G401 (cell line): ENCODE results near the gene KCNQ5. TPM values are rescaled to one million over a fixed set of nuclear protein-coding genes. Genes with fewer than 3 reads are reported as not detected.

Experiments used
- DNase-seq: peaks from one replicate; pipeline ENCODE4 v3.0.0-alpha.2; 2015; ENCODE audit warnings: low spot score
- in situ Hi-C: cut with HindIII; loops from 2 replicates; pipeline ENCODE4 v1.10.0; 2016; ENCODE audit warnings: low sequenced_read_pairs, mixed read lengths
- total RNA-seq: library from RNA; depleted of rRNA; stranded (reverse); fragments of >200 nt; shearing (Covaris generic); gene quantifications from 2 replicates; pipeline ENCODE4 v1.2.3, GENCODE V29; 2014

KCNQ5 gene
- total RNA-seq, 1 experiment from 2014 or later: not detected

DNA sequence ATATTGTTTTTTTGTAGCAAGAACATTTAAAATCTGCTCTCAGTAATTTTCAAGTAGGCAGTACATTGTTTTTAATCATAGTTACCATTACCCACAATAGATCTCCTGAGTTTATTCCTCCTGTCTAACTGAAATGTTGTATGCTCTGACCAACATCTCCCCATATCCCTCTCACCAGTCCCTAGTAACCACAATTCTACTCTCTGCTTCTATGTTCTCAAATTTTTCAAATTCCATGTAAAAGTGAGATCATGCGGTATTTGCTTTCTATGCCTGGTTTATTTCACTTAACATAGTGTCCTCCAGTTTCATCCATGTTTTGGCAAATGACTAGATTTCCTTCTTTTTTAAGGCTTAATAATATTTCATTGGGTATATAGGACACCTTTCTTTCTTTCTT lies 300.5 kb downstream of the KCNQ5 start:
- DNase-seq: no peak

DNA sequence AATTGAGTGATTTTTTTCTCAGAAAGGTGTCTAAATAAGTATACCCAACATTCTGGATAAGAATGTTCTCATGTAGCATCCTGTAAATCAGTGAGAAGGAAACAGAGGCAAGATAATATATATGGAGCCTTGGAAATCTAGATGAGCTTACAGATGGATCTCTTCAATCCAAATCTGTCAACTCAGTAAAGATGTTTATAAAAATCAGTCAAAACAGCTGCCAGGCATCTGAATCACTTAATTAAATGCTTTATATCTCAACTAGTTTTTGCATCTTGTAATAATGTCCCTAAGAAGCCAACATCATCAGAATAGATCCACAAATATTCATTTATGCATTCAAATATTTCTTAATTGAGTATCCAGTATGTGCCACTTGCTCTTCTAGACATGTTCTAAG lies 303.3 kb downstream of the KCNQ5 start:
- DNase-seq: no peak
- in situ Hi-C loops: no loop called here

More for the DNA sequence above, 300.5 kb downstream of the KCNQ5 start:
- in situ Hi-C loops: no loop called here

DNA sequence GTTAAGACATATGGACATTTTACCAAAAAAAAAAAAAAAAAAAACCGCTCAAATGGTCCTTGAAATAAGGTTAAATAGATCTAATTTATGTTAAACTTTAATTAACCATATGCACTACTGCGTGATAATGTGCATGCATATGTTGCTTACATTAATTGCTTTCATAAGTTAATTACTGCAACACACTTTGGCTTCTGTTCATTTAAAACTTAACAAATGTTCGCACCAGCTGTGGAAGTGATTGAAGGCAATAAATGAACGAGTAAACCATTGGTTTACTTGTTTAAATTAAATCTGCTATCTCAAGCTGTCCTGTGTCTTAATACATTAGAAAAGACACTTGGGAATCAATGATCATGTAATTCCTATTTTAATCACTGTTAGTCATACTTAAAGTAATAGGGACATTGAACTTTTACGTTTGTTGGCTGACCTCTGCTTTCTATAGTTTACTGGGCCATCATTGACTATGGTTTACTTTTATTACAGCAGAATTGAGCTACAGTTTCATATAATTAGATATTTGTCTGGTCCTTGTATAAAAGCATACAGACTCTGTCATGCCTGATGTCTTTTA lies 308.8 kb downstream of the KCNQ5 start:
- in situ Hi-C loops: no loop called here
- DNase-seq: no peak

DNA sequence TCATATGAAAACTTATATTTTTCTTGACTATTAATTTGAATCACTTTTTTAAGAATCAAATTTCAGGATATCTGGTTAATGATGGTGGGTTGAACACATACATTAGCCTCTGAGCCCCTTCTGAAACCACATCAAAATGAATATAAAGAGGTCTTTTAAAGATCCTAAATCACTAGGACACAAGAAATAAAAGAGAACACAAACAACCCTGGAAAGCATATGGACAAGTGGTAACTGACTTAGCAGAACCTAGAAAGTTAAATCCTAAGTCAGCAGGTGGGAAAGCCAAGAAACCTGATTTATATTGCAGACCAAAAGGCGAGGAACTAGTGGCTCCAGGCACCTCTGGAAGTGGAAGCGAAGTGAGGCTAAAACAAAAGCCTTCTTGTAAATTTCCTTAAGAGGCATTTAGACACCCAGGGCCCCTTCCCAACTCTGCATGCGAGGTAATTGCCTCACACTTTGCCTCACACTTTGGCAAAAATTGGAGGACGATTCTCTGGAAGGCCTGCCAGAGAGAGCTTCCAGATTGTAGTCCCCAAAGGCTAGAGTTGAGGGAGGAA lies 309.5 kb downstream of the KCNQ5 start:
- no peak for DNase-seq
- in situ Hi-C loops: no loop called here

DNA sequence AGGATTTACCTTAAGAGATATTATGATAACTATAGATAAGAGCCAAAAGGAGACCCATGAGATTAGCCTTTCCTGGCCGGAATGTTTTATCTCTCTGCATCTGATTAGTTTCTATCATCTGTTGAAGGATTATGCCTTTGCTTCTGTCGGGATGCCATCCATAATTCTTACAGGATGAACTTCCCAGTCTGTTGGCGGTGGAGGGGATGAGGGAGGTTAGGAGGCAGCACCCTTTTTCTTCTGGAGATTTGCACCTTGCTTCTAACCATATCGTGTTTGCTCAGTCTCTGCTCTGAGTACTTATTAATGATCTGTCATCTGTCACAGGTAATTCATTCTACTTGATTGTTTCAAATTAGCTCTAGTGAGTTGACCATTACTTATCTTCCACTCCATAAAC lies 311.4 kb downstream of the KCNQ5 start:
- in situ Hi-C loops: no loop called here
- no peak for DNase-seq

DNA sequence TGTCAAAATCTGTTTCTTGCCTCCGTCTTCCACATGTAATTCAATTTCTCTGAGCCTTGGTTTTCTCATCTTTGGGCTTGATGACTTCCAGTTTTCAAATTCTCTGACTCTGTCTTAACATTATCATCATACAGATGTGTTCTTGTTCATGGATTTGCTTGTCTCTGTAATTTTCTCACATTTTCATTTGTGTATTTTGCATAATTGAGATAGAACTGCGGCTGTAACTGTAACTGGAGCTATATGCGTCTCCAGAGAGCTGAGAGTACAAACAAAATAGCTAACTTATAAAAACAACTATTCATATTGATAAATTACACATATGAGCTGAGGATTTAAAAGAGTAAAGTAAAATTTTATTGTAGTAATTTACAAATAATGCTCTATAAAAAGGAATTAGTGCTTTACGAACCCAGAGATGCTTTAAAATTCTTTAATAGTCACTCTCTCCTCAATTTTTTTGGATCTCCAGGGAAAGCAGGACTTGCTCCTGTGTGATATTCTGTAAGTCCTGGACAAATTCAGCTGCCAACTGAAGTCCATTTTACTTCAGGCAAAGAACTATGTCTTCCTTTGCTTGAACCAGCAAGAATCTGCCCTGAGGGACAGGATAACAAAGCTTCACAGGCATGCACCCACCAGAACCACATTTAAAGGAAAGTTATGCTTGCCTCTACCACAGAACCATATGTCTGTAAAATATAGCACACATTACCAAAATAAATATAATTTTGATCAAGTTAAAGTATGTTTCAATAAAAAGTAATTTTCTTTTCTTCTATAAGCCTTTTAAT lies 315.1 kb downstream of the KCNQ5 start:
- no peak for DNase-seq
- in situ Hi-C loops: no loop called here

DNA sequence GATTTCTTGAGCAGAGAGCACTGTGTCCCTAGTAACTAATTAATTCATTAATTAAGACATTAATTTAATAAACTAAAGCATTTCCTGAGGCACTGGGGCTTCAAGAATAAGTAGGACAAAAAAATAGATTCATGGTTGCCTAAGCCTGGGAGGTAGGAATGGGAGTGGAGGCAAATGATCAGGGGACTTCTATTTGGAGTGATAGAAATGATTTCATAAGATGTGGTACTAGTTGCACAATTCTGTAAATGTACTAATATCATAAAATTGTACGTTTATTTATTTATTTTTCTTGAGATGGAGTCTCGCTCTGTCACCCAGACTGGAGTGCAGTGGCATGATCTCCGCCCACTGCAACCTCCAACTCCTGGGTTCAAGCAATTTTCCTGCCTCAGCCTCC lies 316.2 kb downstream of the KCNQ5 start:
- DNase-seq: no peak
- in situ Hi-C loops: no loop called here

DNA sequence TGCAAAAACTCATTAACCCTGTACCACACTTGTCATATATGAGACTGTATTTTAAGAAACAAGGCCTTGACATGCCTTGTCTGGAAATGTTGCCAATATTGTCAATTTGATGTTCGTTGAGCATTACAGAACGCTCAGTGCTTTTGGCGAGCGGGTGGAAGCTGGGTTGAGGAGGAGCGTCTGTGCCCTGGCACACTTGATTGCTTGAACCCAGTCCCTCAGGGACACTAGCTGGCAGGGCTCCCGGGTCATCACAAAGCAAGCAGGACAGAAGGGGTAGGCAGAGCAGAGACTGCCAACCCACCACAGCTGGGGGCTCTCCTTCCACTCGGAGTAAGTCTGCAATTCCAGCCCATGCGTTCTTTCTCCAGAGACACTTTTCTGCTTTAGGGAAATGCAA lies 317.1 kb downstream of the KCNQ5 start:
- in situ Hi-C loops: no loop called here
- no peak for DNase-seq

DNA sequence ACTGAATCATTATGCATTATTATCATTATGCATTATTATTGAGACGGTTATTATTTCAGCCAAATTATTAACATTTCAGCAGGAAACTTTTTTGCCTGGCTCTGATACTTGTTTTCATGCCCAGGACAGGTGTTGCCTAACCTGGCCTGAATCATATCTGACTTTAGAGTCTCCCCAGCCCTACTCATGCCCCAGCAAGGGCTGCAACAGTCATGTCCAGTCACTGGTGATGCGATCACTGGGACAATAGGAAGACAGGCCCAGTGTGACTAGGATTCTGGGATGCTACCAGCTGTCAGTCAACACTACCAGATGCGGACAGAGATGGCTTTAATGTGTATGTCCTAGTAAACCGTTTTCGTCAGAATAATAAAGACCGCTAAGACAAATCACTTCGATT lies 318.4 kb downstream of the KCNQ5 start:
- DNase-seq: no peak

DNA sequence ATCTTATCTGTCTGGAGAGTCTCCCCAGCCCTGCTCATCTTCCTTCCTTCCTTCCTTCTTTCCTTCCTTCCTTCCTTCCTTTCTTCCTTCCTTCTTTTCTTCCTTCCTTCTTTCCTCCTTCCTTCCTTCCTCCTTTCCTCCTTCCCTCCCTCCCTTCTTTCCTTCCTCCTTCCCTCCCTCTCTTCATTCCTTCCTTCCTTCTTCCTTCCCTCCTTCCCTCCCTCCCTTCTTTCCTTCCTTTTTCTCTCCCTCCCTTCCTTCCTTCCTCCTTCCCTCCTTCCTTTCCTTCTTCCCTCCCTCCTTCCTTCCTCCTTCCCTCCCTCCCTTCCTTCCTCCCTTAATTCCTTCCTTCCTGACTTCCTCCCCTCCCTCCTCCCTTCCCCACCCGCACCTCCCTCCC lies 319.4 kb downstream of the KCNQ5 start:
- DNase-seq: no peak
- in situ Hi-C loops: no loop called here

More for the DNA sequence above, 318.4 kb downstream of the KCNQ5 start:
- in situ Hi-C loops: no loop called here

DNA sequence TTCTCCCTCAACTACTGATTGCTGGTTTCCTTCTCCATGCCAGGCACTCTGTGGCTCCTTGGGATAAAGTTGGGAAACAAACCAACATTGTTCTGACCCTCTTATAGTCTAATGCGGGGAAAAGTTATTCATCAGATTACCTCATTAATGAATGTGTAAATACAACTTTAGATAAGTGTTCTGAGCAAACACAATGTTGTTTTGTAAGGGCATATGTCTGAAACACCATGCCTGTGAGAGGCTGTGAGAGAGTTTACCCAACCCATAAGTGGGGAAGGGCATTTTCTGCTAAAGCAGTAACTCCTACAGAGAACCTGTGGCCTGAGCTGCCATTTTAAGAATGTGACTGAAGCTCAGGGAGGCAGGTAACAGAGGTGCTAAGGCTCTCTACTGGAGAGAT lies 319.9 kb downstream of the KCNQ5 start:
- in situ Hi-C loops: no loop called here
- no peak for DNase-seq

DNA sequence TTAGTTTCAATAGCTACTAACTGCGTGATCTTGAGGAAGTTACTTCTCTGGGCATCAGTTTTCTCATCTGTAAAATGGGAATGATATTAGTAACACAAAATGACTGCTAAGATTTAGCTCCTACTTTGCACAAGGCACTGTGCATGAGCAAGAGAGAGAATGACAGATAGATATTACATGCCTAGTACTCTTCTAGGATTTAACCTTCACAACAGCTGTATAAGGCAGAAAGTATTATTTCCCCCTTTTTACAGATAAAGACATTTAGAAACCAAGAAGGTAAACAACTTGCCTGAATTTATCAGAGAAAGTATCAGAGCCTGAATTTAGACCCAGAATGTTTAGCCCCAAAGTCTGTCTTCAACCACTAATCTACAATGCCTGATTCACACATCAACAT lies 321.8 kb downstream of the KCNQ5 start:
- in situ Hi-C loops: no loop called here
- DNase-seq: no peak

DNA sequence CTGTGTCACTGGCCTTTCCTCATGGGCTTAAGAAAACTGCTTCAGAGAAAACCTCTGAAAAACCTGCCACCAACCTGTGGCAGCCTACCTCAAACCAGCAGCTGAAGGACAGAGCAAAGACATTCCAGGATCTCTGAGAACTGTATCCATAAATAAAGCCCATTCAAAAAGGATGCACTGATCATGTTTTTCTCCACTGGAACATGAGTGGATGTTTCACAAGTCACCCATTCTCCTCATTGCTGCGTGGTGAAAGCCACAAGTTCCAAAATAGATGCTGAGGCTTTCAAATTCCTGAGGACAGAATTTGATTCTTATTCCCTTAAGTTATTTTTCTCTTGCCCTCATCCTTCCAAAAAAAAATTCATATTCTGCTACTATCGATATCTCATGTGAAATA lies 322.8 kb downstream of the KCNQ5 start:
- DNase-seq: no peak
- in situ Hi-C loops: no loop called here

DNA sequence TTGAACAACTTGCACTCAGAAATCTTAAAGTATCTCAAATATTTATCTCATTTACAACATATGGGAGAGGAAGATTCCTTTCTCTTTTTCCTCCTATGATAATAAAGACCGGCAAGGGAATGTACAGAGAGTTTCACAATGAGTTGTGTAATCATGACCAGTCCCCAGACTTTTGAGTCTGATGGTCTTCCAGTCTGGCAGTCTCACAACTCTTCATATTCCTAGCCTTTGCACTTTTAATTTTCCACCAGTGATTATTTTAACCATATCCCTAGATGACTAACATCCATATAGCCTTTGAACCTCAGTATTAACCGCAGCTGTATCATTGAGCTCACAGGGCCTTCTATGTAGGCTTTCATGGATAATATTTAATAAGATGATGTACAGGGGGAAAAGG lies 324.9 kb downstream of the KCNQ5 start:
- no peak for DNase-seq
- in situ Hi-C loops: no loop called here

DNA sequence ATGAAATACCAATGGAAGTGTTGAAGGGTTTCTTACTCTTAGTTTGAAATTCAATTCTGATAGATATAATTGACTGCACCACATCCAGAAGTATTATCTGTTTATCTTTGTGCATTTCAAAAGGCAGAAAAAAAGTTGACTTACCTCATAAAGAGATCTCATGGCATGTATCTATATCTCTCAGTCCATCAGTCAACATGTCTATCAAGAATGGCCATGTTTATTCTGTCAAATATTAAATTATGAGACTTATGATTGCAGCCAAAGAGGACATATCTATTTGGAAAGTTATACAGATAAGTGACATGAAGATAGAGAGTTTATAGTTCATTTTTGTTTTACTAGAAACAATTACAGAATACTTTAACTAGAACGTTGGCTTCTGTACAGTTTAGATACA lies 325.7 kb downstream of the KCNQ5 start:
- in situ Hi-C loops: no loop called here
- no peak for DNase-seq

DNA sequence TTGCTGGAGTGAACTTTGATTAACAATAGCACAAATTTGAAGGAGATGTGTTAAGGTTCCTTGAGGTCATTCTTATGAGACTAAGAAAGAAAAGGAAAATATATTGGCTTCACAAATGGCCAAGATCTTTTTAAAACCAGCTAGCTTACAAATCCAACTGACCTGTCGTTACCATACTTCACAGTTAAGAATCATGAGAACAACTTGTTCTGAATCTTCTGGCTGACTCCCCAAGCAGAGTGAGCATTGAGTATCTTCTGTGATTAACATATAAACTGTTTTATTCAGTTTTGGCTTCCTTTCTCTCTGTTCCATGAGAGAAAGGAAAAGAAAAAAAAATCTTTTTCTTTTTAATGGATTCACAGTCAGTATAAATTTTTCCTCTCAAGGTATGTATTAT lies 326.3 kb downstream of the KCNQ5 start:
- DNase-seq: no peak
- in situ Hi-C loops: no loop called here

DNA sequence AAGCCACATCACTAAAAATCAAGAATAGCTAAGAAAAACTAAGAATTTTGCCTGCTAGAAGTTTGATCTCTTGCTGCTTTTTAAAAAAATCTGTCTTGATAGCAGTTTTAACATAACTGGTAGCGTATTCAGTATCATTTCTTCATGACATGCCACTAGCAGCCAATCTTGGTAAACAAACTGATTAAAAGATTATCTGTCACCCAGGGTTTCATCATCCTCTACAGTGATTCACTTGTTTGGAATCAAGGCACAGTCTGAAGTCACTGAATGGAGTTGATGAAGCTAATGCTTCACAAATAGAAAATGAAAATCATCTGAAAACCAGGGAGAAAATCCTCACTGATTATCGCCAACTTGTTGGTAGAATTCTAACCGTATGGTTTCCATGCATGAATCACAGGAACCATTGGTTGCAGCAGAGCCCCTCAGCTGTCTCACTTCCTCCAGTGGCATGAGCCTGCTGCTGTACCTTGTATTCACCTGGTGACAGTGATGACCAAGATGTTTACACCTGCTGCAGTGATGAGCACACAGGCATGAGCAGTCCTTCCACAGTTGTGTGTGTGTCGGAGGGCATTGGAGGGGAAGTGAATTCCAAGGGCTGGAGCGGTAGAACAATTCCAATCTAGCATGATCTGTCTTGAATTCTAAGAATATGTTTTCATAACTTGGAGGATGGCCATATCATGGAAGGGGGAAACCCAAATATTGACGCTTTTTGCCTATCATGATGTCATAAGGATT lies 328.4 kb downstream of the KCNQ5 start:
- in situ Hi-C loops: no loop called here
- no peak for DNase-seq

DNA sequence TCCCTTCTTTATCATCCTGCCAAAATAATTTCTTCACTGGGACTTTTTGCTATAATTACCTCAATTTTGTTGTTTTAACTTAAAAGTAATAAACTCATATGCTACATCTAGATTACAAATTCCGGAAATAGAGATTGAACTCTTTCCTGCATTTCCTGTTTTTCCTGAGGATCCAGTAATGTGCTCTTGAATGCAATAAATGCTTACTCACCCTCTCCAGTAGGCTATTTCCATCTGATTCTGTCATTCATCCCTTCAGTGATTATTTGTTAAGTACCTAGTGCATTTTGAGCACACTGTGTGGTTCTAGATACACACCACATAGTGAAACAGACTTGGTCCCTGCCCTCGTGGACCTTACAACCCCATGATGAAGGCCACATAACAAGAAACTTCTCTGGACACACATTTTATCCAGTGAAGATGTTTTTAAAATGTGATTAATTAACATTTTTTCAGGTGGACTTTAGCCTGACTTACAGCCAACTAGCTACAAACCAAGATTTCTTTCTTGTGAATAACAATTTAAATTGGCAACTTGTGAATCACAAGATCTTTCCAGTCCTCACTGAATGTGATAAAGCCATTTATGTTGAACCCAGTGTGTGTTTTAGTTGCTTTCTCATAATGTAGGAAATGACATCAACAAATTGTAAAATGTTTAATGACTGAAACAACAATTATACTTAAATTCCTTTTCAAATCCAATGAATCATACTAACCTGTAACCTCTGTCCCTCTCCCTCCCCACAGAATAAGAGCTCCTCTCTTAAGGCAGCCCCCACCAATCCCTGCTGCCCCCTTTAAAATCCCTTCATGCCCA lies 331.2 kb downstream of the KCNQ5 start:
- in situ Hi-C loops: no loop called here
- DNase-seq: no peak

DNA sequence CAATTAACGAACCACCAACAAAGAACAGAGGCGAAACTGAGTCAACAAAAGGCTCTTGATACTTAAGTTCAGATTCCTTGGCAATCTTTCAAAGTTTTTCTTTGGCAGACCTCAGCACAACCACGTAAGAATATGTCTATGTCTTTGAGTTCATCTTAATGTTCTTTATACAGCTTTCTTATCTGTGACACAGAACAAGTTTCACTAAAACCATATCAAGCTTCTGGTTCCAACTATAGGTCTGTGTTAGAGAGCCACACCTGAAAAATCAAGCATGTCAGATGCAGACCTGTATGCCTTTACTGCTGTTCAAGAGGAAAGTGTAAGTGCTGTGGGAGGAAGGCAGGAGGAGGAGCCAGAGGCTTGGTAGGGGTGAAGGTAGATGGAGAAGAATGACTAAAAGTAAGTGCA lies 332.1 kb downstream of the KCNQ5 start:
- no peak for DNase-seq
- in situ Hi-C loops: no loop called here
